OCI-LY7 (cell line): Measurements from ENCODE around the gene UNC79. TPM values are rescaled to one million over a fixed set of nuclear protein-coding genes. Genes with fewer than 3 reads are reported as not detected.

ENCODE experiments used
- BruUV-seq: library from RNA; stranded (reverse); fragments of 400-500 nt; replicated peaks from 2 replicates; lab custom pipeline; 2021; lab: Mats Ljungman, UMichigan
- CTCF ChIA-PET: fragments of 300-600 bp; sonication (Branson Sonifier 250); formaldehyde crosslinking; loops from one replicate; lab custom pipeline; 2022; ENCODE audit warnings: antibody characterized with exemption; ENCODE audit not compliant: unreplicated experiment; lab: Charles Lee
- POLR2A ChIA-PET: fragments of 300-600 bp; sonication (Branson Sonifier 250); formaldehyde crosslinking; loops from one replicate; lab custom pipeline; 2022; ENCODE audit warnings: antibody characterized with exemption; lab: Charles Lee
- DNase-seq: peaks from one replicate; pipeline ENCODE4 v3.0.0-alpha.2; 2015; ENCODE audit warnings: low spot score
- H2AFZ ChIP-seq: fragments of 200-600 bp; sonication (generic), shearing (Covaris generic); 2 replicates; pipeline ENCODE4 v1.6.1; 2014; ENCODE audit warnings: mild to moderate bottlenecking, antibody characterized with exemption, low read length, moderate library complexity
- H3K27ac ChIP-seq: fragments of 200-600 bp; sonication (generic); 2 replicates; pipeline ENCODE4 v1.5.1; 2014; ENCODE audit warnings: mixed run types, low read depth, mild to moderate bottlenecking, moderate library complexity, low read length, inconsistent platforms; ENCODE audit not compliant: poor library complexity, severe bottlenecking
- H3K36me3 ChIP-seq: fragments of 200-600 bp; sonication (generic); 2 replicates; pipeline ENCODE4 v1.6.1; 2014; ENCODE audit warnings: mild to moderate bottlenecking, antibody characterized with exemption, low read length, moderate library complexity, mixed read lengths; ENCODE audit not compliant: insufficient read depth
- H3K4me1 ChIP-seq: fragments of 200-600 bp; sonication (generic); 2 replicates; pipeline ENCODE4 v1.5.1; 2014; ENCODE audit warnings: mild to moderate bottlenecking, low read length; ENCODE audit not compliant: insufficient read depth, poor library complexity, severe bottlenecking
- H3K4me2 ChIP-seq: fragments of 200-600 bp; sonication (generic); 2 replicates; pipeline ENCODE4 v1.6.1; 2014; ENCODE audit warnings: mild to moderate bottlenecking, low read length
- H3K4me3 ChIP-seq: fragments of 200-600 bp; sonication (generic); 2 replicates; pipeline ENCODE4 v1.5.1; 2014; ENCODE audit warnings: mild to moderate bottlenecking, low read depth, low read length; ENCODE audit not compliant: poor library complexity, severe bottlenecking
- H3K79me2 ChIP-seq: fragments of 200-600 bp; sonication (generic); 2 replicates; pipeline ENCODE4 v1.6.1; 2016; ENCODE audit warnings: low read depth, mild to moderate bottlenecking, low read length, moderate library complexity, mixed read lengths; ENCODE audit not compliant: insufficient read depth
- H3K9me2 ChIP-seq: fragments of 200-600 bp; sonication (generic); 2 replicates; pipeline ENCODE4 v1.6.1; 2016; ENCODE audit warnings: mild to moderate bottlenecking, low read length, mixed read lengths; ENCODE audit not compliant: insufficient read depth
- H3K9me3 ChIP-seq: fragments of 200-600 bp; sonication (generic); 2 replicates; pipeline ENCODE4 v1.6.1; 2014; ENCODE audit warnings: mild to moderate bottlenecking, mixed run types, low read length, mixed read lengths
- H4K20me1 ChIP-seq: fragments of 200-600 bp; sonication (generic); 2 replicates; pipeline ENCODE4 v1.6.1; 2014; ENCODE audit warnings: mild to moderate bottlenecking, antibody characterized with exemption, low read length, moderate library complexity, mixed read lengths; ENCODE audit not compliant: insufficient read depth
- EZH2phosphoT487 ChIP-seq: fragments of 200-600 bp; sonication (generic); IDR thresholded peaks from 2 replicates; pipeline ENCODE4 v1.6.1; 2018; ENCODE audit warnings: low read depth, borderline replicate concordance, mild to moderate bottlenecking, mixed run types, antibody characterized with exemption, low read length, moderate library complexity, mixed read lengths
- intact Hi-C: fragments of 100-400 bp; cut with micrococcal nuclease; formaldehyde crosslinking; loops from one replicate; pipeline ENCODE4 v1.10.0; 2022; ENCODE audit not compliant: unreplicated experiment
- total RNA-seq, 2 experiments: library from RNA; depleted of rRNA in 1 of 2; stranded (reverse); fragments of >200 nt in 1 of 2; shearing (Covaris generic) in 1 of 2; gene quantifications; 2 replicates each; pipeline ENCODE4 v1.2.3, GENCODE V29; 2014 to 2022
- TF ChIP-seq, protein P1 (sequence below): fragments of 200-600 bp; sonication (generic); conservative IDR thresholded peaks from 2 replicates; pipeline ENCODE4 v1.5.1; 2014; ENCODE audit warnings: mild to moderate bottlenecking, antibody characterized with exemption, low read length, moderate library complexity, mixed read lengths

UNC79 gene
- total RNA-seq, 2 experiments from 2014 or later = 0.17 to 0.19 TPM

DNA sequence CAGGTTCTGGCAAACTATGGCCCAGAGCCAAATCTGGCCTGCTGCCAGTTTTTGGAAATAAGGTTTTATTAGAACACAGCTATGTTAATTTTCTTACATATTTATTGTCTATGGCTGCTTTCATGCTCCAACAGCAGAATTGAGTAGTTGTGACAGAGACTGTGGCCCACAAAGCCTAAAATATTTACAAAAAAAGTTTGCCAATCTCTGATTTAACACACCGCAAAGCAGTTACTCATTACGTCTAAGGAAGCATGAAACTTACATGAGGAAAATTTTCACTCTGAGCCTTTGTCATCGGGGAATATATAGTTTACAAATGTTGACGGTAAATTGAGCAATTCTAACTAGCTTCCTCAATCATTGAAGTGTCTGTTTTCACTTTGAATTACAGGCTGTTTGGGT lies 96.5 kb downstream of the UNC79 start:
- no peaks in the 10 kb centered on the region for H3K36me3 ChIP-seq
- 0 out of 2 replicates have a peak, but pooled peaks cover 1% of the 10 kb centered on the region for H3K9me3 ChIP-seq
- H3K4me3 ChIP-seq = no peak overlapping the region
- intact Hi-C loops = no loop called here
- no peaks in the 10 kb centered on the region for H4K20me1 ChIP-seq
- no peak overlapping the region for H3K27ac ChIP-seq
- no peaks in the 10 kb centered on the region for H3K79me2 ChIP-seq
- BruUV-seq = no TSS peak
- TF ChIP-seq, protein P1, sequence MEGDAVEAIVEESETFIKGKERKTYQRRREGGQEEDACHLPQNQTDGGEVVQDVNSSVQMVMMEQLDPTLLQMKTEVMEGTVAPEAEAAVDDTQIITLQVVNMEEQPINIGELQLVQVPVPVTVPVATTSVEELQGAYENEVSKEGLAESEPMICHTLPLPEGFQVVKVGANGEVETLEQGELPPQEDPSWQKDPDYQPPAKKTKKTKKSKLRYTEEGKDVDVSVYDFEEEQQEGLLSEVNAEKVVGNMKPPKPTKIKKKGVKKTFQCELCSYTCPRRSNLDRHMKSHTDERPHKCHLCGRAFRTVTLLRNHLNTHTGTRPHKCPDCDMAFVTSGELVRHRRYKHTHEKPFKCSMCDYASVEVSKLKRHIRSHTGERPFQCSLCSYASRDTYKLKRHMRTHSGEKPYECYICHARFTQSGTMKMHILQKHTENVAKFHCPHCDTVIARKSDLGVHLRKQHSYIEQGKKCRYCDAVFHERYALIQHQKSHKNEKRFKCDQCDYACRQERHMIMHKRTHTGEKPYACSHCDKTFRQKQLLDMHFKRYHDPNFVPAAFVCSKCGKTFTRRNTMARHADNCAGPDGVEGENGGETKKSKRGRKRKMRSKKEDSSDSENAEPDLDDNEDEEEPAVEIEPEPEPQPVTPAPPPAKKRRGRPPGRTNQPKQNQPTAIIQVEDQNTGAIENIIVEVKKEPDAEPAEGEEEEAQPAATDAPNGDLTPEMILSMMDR = no peak
- no peak for TF ChIP-seq EZH2phosphoT487
- H2AFZ ChIP-seq = no peak overlapping the region
- no peaks in the 10 kb centered on the region for H3K4me1 ChIP-seq
- no peak overlapping the region for H3K4me2 ChIP-seq
- CTCF ChIA-PET = no interaction called here
- H3K9me2 ChIP-seq = no peaks in the 10 kb centered on the region
- POLR2A ChIA-PET = interaction anchor here (0.9 kb wide), 1 partner anchor 372 kb away, joined by 4 read pairs; no protein-coding TSS in a partner anchor
- no peak for DNase-seq

DNA sequence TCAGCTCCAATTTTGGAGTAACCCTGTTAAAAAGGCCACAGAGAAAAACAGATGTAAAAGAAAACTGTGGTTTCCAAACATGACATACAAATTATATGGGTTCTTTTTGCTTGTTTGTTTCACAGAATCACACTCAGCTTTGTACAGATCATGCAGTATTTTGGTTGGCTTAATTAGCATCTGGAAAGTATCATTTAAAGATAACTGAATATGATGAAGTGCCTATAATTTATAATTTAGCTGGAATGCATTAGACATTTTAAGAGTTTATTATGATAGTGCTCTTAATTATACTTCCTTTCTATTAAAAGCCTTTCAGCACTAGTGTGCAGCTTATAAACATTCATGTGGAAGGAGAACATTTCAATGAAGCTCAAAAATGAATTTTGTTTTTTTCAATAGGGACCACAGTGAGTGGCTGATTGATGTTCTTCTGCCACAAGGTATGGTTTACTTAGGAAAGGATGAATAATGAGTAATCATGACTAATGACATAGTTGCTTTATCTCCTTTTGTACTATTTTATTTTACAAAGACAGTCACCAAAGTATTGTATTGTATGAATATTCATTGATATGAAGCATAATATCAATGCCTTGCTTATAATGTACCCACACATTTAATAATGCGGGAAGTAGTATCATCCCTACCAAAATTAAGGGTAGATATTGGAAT lies 98.3 kb downstream of the UNC79 start:
- DNase-seq = no peak
- H3K4me3 ChIP-seq = no peak overlapping the region
- no peak overlapping the region for H3K27ac ChIP-seq
- no peaks in the 10 kb centered on the region for H3K79me2 ChIP-seq
- H2AFZ ChIP-seq = no peak overlapping the region
- intact Hi-C loops = no loop called here
- H3K9me2 ChIP-seq = no peaks in the 10 kb centered on the region
- TF ChIP-seq, protein P1 = no peak
- no peak for TF ChIP-seq EZH2phosphoT487
- H3K4me2 ChIP-seq = no peak overlapping the region
- ChIA-PET CTCF (no interaction called here), POLR2A (interaction anchor here (0.5 to 0.8 kb wide), 4 partner anchors 11 to 434 kb away, joined by 3 to 4 read pairs (median 4); no protein-coding TSS in a partner anchor)
- H3K4me1 ChIP-seq = no peaks in the 10 kb centered on the region
- H3K9me3 ChIP-seq = no peaks in the 10 kb centered on the region
- no peaks in the 10 kb centered on the region for H3K36me3 ChIP-seq
- H4K20me1 ChIP-seq = no peaks in the 10 kb centered on the region
- BruUV-seq = no TSS peak

DNA sequence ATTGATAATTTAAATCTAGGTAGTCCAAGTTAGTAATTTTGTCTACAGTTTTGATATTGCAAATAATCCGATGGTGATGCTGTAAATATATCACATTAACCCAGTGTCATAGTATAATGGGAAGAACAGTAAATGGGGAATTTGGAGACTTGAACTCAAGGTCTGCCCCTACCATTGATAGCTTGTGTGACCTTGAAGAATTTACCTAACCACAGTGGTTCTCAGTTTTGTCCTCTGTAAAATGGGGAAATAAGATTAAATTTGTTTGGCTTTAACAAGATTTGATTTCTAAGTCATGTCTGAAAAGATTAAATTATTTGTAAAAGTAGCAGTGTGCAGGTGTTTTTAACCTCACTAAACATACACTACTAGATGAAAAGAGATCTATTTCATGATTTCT lies 100.9 kb downstream of the UNC79 start:
- TF ChIP-seq, protein P1 = no peak
- no peak for TF ChIP-seq EZH2phosphoT487
- Histone ChIP-seq H2AFZ (no peak overlapping the region), H3K4me1 (no peaks in the 10 kb centered on the region), H3K79me2 (no peaks in the 10 kb centered on the region), H3K9me3 (no peaks in the 10 kb centered on the region), H3K4me2 (no peak overlapping the region), H3K36me3 (no peaks in the 10 kb centered on the region), H3K9me2 (no peaks in the 10 kb centered on the region), H3K4me3 (no peak overlapping the region), H3K27ac (no peak overlapping the region), H4K20me1 (no peaks in the 10 kb centered on the region)
- DNase-seq = no peak
- intact Hi-C loops = no loop called here
- BruUV-seq = no TSS peak
- ChIA-PET POLR2A (no interaction called here), CTCF (no interaction called here)
